ENCODE data around the gene ZNF785. TPM values are rescaled to one million over a fixed set of nuclear protein-coding genes. Genes with fewer than 3 reads are reported as not detected.

The ZNF785 gene
- total and polyA plus RNA-seq, 7 experiments from 2014 or later, result 2.6 to 37.1 (median 15.6) TPM

GRCh38 chr16:30532285-30533145 is 53.0 kb downstream of the ZNF785 start:
- Histone ChIP-seq H3K4me3 (ENCODE audit: low read length) (no peak overlapping the region), H3K36me3 (ENCODE audit: control insufficient read depth in 2 of 3, insufficient read depth in 3 of 3, low read length in 3 of 3) (peaks cover 0 to 20% (median 0%) of the 10 kb centered on the region in 3 experiments), H3K9me3 (ENCODE audit: control insufficient read depth in 2 of 3, low read length in 3 of 3) (no peaks in the 10 kb centered on the region), H3K27me3 (ENCODE audit: control insufficient read depth in 2 of 2, insufficient read depth in 2 of 2, low read length in 2 of 2) (no peaks in the 10 kb centered on the region), H3K4me1 (ENCODE audit: control insufficient read depth in 2 of 2, insufficient read depth in 2 of 2, low read length in 2 of 2) (peaks cover 8 to 18% of the 10 kb centered on the region in 2 donors), H3K27ac (ENCODE audit: low read depth, low read length) (peak overlapping the region; percentile 98)
- no peak for DNase-seq
- peak overlapping the region in 5 of 10 donors; percentile 45 to 91 (median 59) for H3K4me3 Mint-ChIP-seq
- peaks cover 0 to 9% (median 0%) of the 10 kb centered on the region in 5 donors for H3K36me3 Mint-ChIP-seq
- ChIA-PET CTCF (no interaction called here), POLR2A (interaction anchor here (0.5 kb wide), 1 partner anchor 39 kb away, joined by 3 read pairs; no protein-coding TSS in a partner anchor)
- H3K27me3 Mint-ChIP-seq, result no peaks in the 10 kb centered on the region
- H3K4me1 Mint-ChIP-seq, result peaks cover 22 to 62% (median 48%) of the 10 kb centered on the region in 7 donors
- H3K9me3 Mint-ChIP-seq, result peaks cover 0 to 1% (median 0%) of the 10 kb centered on the region in 11 donors
- intact Hi-C loops (cut with micrococcal nuclease), result no loop called here
- peak overlapping the region in 4 of 9 donors; percentile 48 to 99 (median 88) for H3K27ac Mint-ChIP-seq
- no peak for ATAC-seq

Other genes starting within 250 kb of the ZNF785 start
- 10 to 100 TPM; 37.5 to 77.0 (median 64.6) TPM for gene CD2BP2, start 230.4 kb downstream of the ZNF785 start, total RNA-seq
- 10 to 100 TPM; 18.7 to 24.4 TPM for gene CD2BP2, start 230.4 kb downstream of the ZNF785 start, polyA plus RNA-seq
- gene TBC1D10B, start 215.2 kb downstream of the ZNF785 start, total RNA-seq, result 10 to 100 TPM; 23.2 to 70.0 (median 45.2) TPM
- 10 to 100 TPM in 1 of 2 donors, 1 to 10 TPM in 1; 7.6 to 13.6 TPM for gene TBC1D10B, start 215.2 kb downstream of the ZNF785 start, polyA plus RNA-seq
- 1 to 10 TPM in 2 of 5 experiments, under 1 TPM in 1, not detected in 2; 0.87 to 2.0 (median 1.6) TPM for gene MYL11, start 210.9 kb downstream of the ZNF785 start, total RNA-seq
- not detected for gene MYL11, start 210.9 kb downstream of the ZNF785 start, polyA plus RNA-seq
- gene SEPTIN1, start 203.1 kb downstream of the ZNF785 start, total RNA-seq, result 100 to 1,000 TPM; 176 to 355 (median 183) TPM
- gene SEPTIN1, start 203.1 kb downstream of the ZNF785 start, polyA plus RNA-seq, result 100 to 1,000 TPM; 221 to 257 TPM
- gene ZNF48, start 190.3 kb downstream of the ZNF785 start, total RNA-seq, result 10 to 100 TPM in 3 of 5 experiments, 1 to 10 TPM in 2; 6.0 to 16.0 (median 15.6) TPM
- gene ZNF48, start 190.3 kb downstream of the ZNF785 start, polyA plus RNA-seq, result 10 to 100 TPM in 1 of 2 donors, 1 to 10 TPM in 1; 6.0 to 10.9 TPM
- gene ZNF771, start 178.1 kb downstream of the ZNF785 start, total RNA-seq, result 1 to 10 TPM; 1.2 to 9.0 (median 4.5) TPM
- gene ZNF771, start 178.1 kb downstream of the ZNF785 start, polyA plus RNA-seq, result 1 to 10 TPM; 3.1 to 9.4 TPM
- 10 to 100 TPM; 11.6 to 74.1 (median 13.8) TPM for gene DCTPP1, start 155.7 kb downstream of the ZNF785 start, total RNA-seq
- 10 to 100 TPM; 75.0 to 81.1 TPM for gene DCTPP1, start 155.7 kb downstream of the ZNF785 start, polyA plus RNA-seq
- gene SEPHS2, start 139.8 kb downstream of the ZNF785 start, total RNA-seq, result 10 to 100 TPM; 20.9 to 69.6 (median 47.1) TPM
- gene SEPHS2, start 139.8 kb downstream of the ZNF785 start, polyA plus RNA-seq, result 10 to 100 TPM; 61.2 to 83.9 TPM
- 100 to 1,000 TPM; 258 to 629 (median 436) TPM for gene ITGAL, start 113.0 kb downstream of the ZNF785 start, total RNA-seq
- 100 to 1,000 TPM; 110 to 135 TPM for gene ITGAL, start 113.0 kb downstream of the ZNF785 start, polyA plus RNA-seq
- 1 to 10 TPM; 6.0 to 8.5 (median 7.3) TPM for gene ZNF768, start 59.1 kb downstream of the ZNF785 start, total RNA-seq
- 1 to 10 TPM; 1.6 to 2.4 TPM for gene ZNF768, start 59.1 kb downstream of the ZNF785 start, polyA plus RNA-seq
- 10 to 100 TPM in 4 of 5 experiments, 1 to 10 TPM in 1; 9.1 to 17.4 (median 13.8) TPM for gene ZNF747, start 50.8 kb downstream of the ZNF785 start, total RNA-seq
- 10 to 100 TPM in 1 of 2 donors, 1 to 10 TPM in 1; 8.9 to 11.7 TPM for gene ZNF747, start 50.8 kb downstream of the ZNF785 start, polyA plus RNA-seq
- 10 to 100 TPM; 11.9 to 20.9 (median 19.3) TPM for gene ZNF764, start 27.3 kb downstream of the ZNF785 start, total RNA-seq
- gene ZNF764, start 27.3 kb downstream of the ZNF785 start, polyA plus RNA-seq, result 1 to 10 TPM; 4.5 to 6.8 TPM
- gene ZNF688, start 14.0 kb downstream of the ZNF785 start, total RNA-seq, result 10 to 100 TPM in 4 of 5 experiments, 1 to 10 TPM in 1; 8.8 to 24.3 (median 16.3) TPM
- gene ZNF688, start 14.0 kb downstream of the ZNF785 start, polyA plus RNA-seq, result 10 to 100 TPM; 29.7 to 33.2 TPM
- gene ZNF689, start 24.7 kb upstream of the ZNF785 start, total RNA-seq, result 10 to 100 TPM in 4 of 5 experiments, 1 to 10 TPM in 1; 6.8 to 14.6 (median 12.4) TPM
- gene ZNF689, start 24.7 kb upstream of the ZNF785 start, polyA plus RNA-seq, result 10 to 100 TPM; 11.5 to 15.6 TPM
- 10 to 100 TPM; 57.6 to 91.9 (median 82.5) TPM for gene PRR14, start 65.3 kb upstream of the ZNF785 start, total RNA-seq
- 10 to 100 TPM; 13.3 to 20.9 TPM for gene PRR14, start 65.3 kb upstream of the ZNF785 start, polyA plus RNA-seq
- 100 to 1,000 TPM; 143 to 174 (median 164) TPM for gene FBRS, start 72.7 kb upstream of the ZNF785 start, total RNA-seq
- gene FBRS, start 72.7 kb upstream of the ZNF785 start, polyA plus RNA-seq, result 1 to 10 TPM; 2.6 to 5.0 TPM
- 100 to 1,000 TPM in 2 of 5 experiments, 10 to 100 TPM in 3; 82.6 to 111 (median 97.5) TPM for gene SRCAP, start 113.5 kb upstream of the ZNF785 start, total RNA-seq
- 10 to 100 TPM; 11.8 to 40.5 TPM for gene SRCAP, start 113.5 kb upstream of the ZNF785 start, polyA plus RNA-seq
- gene PHKG2, start 162.7 kb upstream of the ZNF785 start, total RNA-seq, result 10 to 100 TPM; 33.2 to 57.8 (median 46.7) TPM
- gene PHKG2, start 162.7 kb upstream of the ZNF785 start, polyA plus RNA-seq, result 10 to 100 TPM; 37.2 to 43.5 TPM
- 1 to 10 TPM; 2.3 to 5.9 (median 2.9) TPM for gene CFAP119, start 176.4 kb upstream of the ZNF785 start, total RNA-seq
- under 1 TPM; 0.41 to 0.63 TPM for gene CFAP119, start 176.4 kb upstream of the ZNF785 start, polyA plus RNA-seq
- gene RNF40, start 176.6 kb upstream of the ZNF785 start, total RNA-seq, result 100 to 1,000 TPM in 3 of 5 experiments, 10 to 100 TPM in 2; 68.7 to 122 (median 114) TPM
- 10 to 100 TPM; 19.4 to 50.7 TPM for gene RNF40, start 176.6 kb upstream of the ZNF785 start, polyA plus RNA-seq
- gene ZNF629, start 201.5 kb upstream of the ZNF785 start, total RNA-seq, result 10 to 100 TPM in 1 of 5 experiments, 1 to 10 TPM in 4; 2.4 to 11.1 (median 4.2) TPM
- gene ZNF629, start 201.5 kb upstream of the ZNF785 start, polyA plus RNA-seq, result 1 to 10 TPM in 1 of 2 donors, under 1 TPM in 1; 0.66 to 3.1 TPM